ENCODE measurements around the gene PDHX.

GRCh38 chr11:34994854-34995253 is 78.4 kb downstream of the PDHX start:
- TF ChIP-seq EZH2 (IDR thresholded peaks at IDR 0.05) (no peak), POLR2AphosphoS5 (IDR thresholded peaks at IDR 0.05; ENCODE audit: borderline replicate concordance, low read depth, low read length) (no peak), FOXP2 (optimal IDR thresholded peaks at IDR 0.05; ENCODE audit: control extremely low read depth, extremely low read length, insufficient read depth) (no peak)

All from SK-N-MC (cell line).